ENCODE measurements around the gene PHLDB1.

The PHLDB1 gene

GRCh38 chr11:118632577-118633318 lies 25.3 kb downstream of the PHLDB1 start:
- Histone ChIP-seq H3K27ac (ENCODE audit: low read depth, low read length, severe bottlenecking) (no peak overlapping the region), H3K4me1 (ENCODE audit: control insufficient read depth, insufficient read depth, low read length, poor library complexity, severe bottlenecking) (peaks cover 23% of the 10 kb centered on the region), H3K4me3 (ENCODE audit: extremely low read depth, insufficient read depth, low read length, poor library complexity, severe bottlenecking) (no peak overlapping the region), H3K36me3 (ENCODE audit: control insufficient read depth, insufficient read depth, low read length) (peaks cover 93% of the 10 kb centered on the region), H3K9me3 (ENCODE audit: control insufficient read depth, low read length) (no peaks in the 10 kb centered on the region)
- WGBS, 2 experiments (ENCODE audit: insufficient coverage in 2 of 2), result 88 to 93% methylated on average over 6 of the region's 9 CpGs

DNA sequence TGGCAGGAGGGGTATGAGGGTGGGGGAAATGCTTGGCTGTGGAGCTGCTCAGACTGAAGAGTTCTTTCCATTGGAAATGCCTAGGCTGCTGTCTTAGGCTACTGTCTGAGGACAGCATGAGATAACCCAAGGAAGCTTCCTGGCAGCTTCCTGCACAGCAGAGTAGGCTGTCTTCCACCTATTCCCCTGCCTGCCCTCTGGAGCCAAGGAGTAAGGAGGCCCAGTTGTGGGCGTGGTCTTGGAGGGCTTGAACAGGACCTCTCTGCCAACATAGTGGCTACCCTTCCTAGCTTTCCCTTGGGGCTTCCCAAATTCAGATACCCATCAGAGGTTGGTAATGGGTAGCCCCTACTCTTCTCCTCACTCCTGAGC lies 25.9 kb downstream of the PHLDB1 start:
- no peak overlapping the region for H3K4me3 ChIP-seq (ENCODE audit: extremely low read depth, insufficient read depth, low read length, poor library complexity, severe bottlenecking)
- peaks cover 23% of the 10 kb centered on the region for H3K4me1 ChIP-seq (ENCODE audit: control insufficient read depth, insufficient read depth, low read length, poor library complexity, severe bottlenecking)
- H3K9me3 ChIP-seq (ENCODE audit: control insufficient read depth, low read length), result no peaks in the 10 kb centered on the region
- peaks cover 93% of the 10 kb centered on the region for H3K36me3 ChIP-seq (ENCODE audit: control insufficient read depth, insufficient read depth, low read length)
- WGBS, 2 experiments (ENCODE audit: insufficient coverage in 2 of 2), result 100% methylated on average over 1 of the region's 1 CpG; no CpG with 5 or more reads in 1 of the 2 experiments
- H3K27ac ChIP-seq (ENCODE audit: low read depth, low read length, severe bottlenecking), result no peak overlapping the region

DNA sequence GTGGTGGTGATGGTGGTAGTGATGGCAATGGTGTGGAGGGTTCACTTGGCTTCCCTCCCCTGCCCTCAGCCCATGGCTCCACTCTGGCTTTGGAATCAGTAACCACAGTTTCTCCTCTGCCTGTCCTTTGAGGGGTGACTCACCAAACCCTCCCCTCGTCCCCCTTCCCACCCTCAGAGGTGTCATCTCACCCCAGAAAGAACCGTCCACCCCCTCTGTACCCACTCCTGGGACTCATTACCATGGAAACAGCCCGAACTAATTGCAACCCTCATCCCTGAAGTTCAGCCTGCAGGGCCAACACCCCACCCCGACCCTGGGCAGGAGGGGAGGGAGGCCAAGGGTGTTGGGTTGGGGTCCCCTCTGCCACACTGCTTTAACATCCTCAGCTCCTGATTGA lies 26.6 kb downstream of the PHLDB1 start:
- H3K9me3 ChIP-seq (ENCODE audit: control insufficient read depth, low read length), result no peaks in the 10 kb centered on the region
- H3K4me3 ChIP-seq (ENCODE audit: extremely low read depth, insufficient read depth, low read length, poor library complexity, severe bottlenecking), result no peak overlapping the region
- peaks cover 23% of the 10 kb centered on the region for H3K4me1 ChIP-seq (ENCODE audit: control insufficient read depth, insufficient read depth, low read length, poor library complexity, severe bottlenecking)
- WGBS, 2 experiments (ENCODE audit: insufficient coverage in 2 of 2), result 67 to 88% methylated on average over 1 of the region's 4 CpGs
- no peak overlapping the region for H3K27ac ChIP-seq (ENCODE audit: low read depth, low read length, severe bottlenecking)
- H3K36me3 ChIP-seq (ENCODE audit: control insufficient read depth, insufficient read depth, low read length), result peaks cover 93% of the 10 kb centered on the region

GRCh38 chr11:118634431-118635236 lies 27.2 kb downstream of the PHLDB1 start:
- Histone ChIP-seq H3K4me1 (ENCODE audit: control insufficient read depth, insufficient read depth, low read length, poor library complexity, severe bottlenecking) (peaks cover 23% of the 10 kb centered on the region), H3K36me3 (ENCODE audit: control insufficient read depth, insufficient read depth, low read length) (peaks cover 91% of the 10 kb centered on the region), H3K9me3 (ENCODE audit: control insufficient read depth, low read length) (no peaks in the 10 kb centered on the region), H3K4me3 (ENCODE audit: extremely low read depth, insufficient read depth, low read length, poor library complexity, severe bottlenecking) (no peak overlapping the region), H3K27ac (ENCODE audit: low read depth, low read length, severe bottlenecking) (no peak overlapping the region)
- 23 to 24% methylated on average over 20 to 23 of the region's 41 CpGs for WGBS, 2 experiments (ENCODE audit: insufficient coverage in 2 of 2)

- H3K27ac ChIP-seq (ENCODE audit: low read depth, low read length, severe bottlenecking), result no peak overlapping the region
- 43 to 46% methylated on average over 14 of the region's 15 CpGs for WGBS, 2 experiments (ENCODE audit: insufficient coverage in 2 of 2)
- H3K36me3 ChIP-seq (ENCODE audit: control insufficient read depth, insufficient read depth, low read length), result peaks cover 91% of the 10 kb centered on the region
- no peak overlapping the region for H3K4me3 ChIP-seq (ENCODE audit: extremely low read depth, insufficient read depth, low read length, poor library complexity, severe bottlenecking)
- no peaks in the 10 kb centered on the region for H3K9me3 ChIP-seq (ENCODE audit: control insufficient read depth, low read length)
- peaks cover 23% of the 10 kb centered on the region for H3K4me1 ChIP-seq (ENCODE audit: control insufficient read depth, insufficient read depth, low read length, poor library complexity, severe bottlenecking)
These were observed 27.8 kb downstream of the PHLDB1 start for GRCh38 chr11:118635237-118635591.

- H3K4me1 ChIP-seq (ENCODE audit: control insufficient read depth, insufficient read depth, low read length, poor library complexity, severe bottlenecking), result peaks cover 23% of the 10 kb centered on the region
- no peak overlapping the region for H3K4me3 ChIP-seq (ENCODE audit: extremely low read depth, insufficient read depth, low read length, poor library complexity, severe bottlenecking)
- peaks cover 91% of the 10 kb centered on the region for H3K36me3 ChIP-seq (ENCODE audit: control insufficient read depth, insufficient read depth, low read length)
These were observed 28.2 kb downstream of the PHLDB1 start for GRCh38 chr11:118635642-118636041.

DNA sequence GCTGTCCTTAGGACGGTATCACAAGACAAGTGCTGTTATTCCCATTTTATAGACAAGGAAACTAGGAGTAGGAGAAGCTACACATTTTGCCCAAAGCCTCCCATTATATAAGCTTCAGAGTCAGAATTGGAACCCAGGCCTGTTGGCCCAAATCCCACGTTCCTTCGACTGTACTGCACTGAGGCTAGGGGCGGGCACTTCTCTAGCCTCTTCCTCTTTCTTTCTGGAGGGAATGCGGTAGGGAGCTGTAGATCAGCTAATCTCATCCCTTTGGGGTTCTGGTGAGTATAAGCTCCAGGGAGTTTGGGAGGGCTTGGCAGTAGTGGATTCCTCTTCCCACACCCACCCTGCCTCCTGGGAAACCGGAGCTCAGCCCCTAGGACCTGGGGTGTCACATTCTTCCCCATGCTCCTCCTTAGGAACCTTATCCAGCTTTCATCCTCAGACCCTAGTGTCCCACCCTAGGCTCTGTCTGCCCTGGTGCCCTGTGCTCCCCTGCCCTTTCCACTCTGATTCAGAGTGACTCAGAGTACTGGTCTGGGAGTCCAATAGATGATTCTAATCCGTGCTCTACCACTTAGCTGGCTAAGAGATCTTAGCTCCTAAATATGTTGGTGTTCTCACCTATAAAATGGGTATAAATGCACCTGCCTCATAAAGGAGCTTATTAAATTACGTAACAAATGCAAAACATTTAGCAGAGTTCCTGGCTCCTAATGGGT lies 29.3 kb downstream of the PHLDB1 start:
- H3K27ac ChIP-seq (ENCODE audit: low read depth, low read length, severe bottlenecking), result no peak overlapping the region
- H3K9me3 ChIP-seq (ENCODE audit: control insufficient read depth, low read length), result no peaks in the 10 kb centered on the region
- WGBS, 2 experiments (ENCODE audit: insufficient coverage in 2 of 2), result 87 to 100% methylated on average over 6 of the region's 8 CpGs
- H3K4me1 ChIP-seq (ENCODE audit: control insufficient read depth, insufficient read depth, low read length, poor library complexity, severe bottlenecking), result peaks cover 23% of the 10 kb centered on the region
- no peak overlapping the region for H3K4me3 ChIP-seq (ENCODE audit: extremely low read depth, insufficient read depth, low read length, poor library complexity, severe bottlenecking)
- peaks cover 90% of the 10 kb centered on the region for H3K36me3 ChIP-seq (ENCODE audit: control insufficient read depth, insufficient read depth, low read length)

More at GRCh38 chr11:118635642-118636041, 28.2 kb downstream of the PHLDB1 start:
- WGBS, 2 experiments (ENCODE audit: insufficient coverage in 2 of 2), result 71 to 81% methylated on average over 1 to 2 of the region's 2 CpGs
- Histone ChIP-seq H3K27ac (ENCODE audit: low read depth, low read length, severe bottlenecking) (no peak overlapping the region), H3K9me3 (ENCODE audit: control insufficient read depth, low read length) (no peaks in the 10 kb centered on the region)

DNA sequence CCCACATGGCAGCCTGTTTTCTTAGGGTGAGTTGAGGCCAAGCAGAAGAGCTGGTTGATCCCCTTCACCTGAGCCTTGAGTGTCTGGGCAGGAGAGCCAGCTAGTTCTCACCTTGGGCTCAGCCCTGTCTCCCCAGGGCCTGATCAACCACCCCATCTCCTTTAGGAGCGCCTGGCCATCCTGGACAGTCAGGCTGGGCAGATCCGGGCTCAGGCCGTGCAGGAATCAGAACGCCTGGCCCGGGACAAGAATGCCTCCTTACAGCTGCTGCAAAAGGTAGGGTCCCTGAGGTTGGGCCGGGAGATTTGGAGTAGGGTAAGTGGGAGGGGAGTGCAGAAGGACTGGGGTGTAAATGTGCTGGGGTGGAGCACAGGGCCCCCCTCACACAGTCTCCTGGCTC lies 31.3 kb downstream of the PHLDB1 start:
- peaks cover 9% of the 10 kb centered on the region for H3K4me1 ChIP-seq (ENCODE audit: control insufficient read depth, insufficient read depth, low read length, poor library complexity, severe bottlenecking)
- no peaks in the 10 kb centered on the region for H3K9me3 ChIP-seq (ENCODE audit: control insufficient read depth, low read length)
- WGBS, 2 experiments (ENCODE audit: insufficient coverage in 2 of 2), result 91 to 100% methylated on average over 3 to 5 of the region's 6 CpGs
- no peak overlapping the region for H3K4me3 ChIP-seq (ENCODE audit: extremely low read depth, insufficient read depth, low read length, poor library complexity, severe bottlenecking)
- H3K27ac ChIP-seq (ENCODE audit: low read depth, low read length, severe bottlenecking), result no peak overlapping the region
- H3K36me3 ChIP-seq (ENCODE audit: control insufficient read depth, insufficient read depth, low read length), result peaks cover 90% of the 10 kb centered on the region

DNA sequence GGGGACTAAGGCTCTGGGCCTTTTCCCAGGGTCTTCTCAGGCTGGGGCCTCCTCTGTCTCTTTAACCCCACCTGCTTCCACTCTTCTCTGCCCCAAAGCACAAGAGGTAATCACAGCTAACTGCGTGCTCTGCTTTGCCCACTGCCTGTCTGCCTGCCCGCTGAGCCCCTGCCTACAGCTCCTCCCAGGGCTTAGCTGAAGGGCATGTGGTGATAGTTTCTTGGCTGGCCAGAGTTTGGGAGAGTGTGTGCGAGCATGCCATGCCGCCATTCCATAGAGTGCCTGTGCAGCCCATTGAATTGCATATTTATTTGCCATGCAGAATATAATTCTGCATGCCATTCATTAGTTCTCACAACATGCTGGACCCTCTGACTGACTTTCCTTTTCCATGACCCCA lies 32.5 kb downstream of the PHLDB1 start:
- H3K4me1 ChIP-seq (ENCODE audit: control insufficient read depth, insufficient read depth, low read length, poor library complexity, severe bottlenecking), result no peaks in the 10 kb centered on the region
- H3K36me3 ChIP-seq (ENCODE audit: control insufficient read depth, insufficient read depth, low read length), result peaks cover 97% of the 10 kb centered on the region
- no peaks in the 10 kb centered on the region for H3K9me3 ChIP-seq (ENCODE audit: control insufficient read depth, low read length)
- H3K27ac ChIP-seq (ENCODE audit: low read depth, low read length, severe bottlenecking), result no peak overlapping the region
- no peak overlapping the region for H3K4me3 ChIP-seq (ENCODE audit: extremely low read depth, insufficient read depth, low read length, poor library complexity, severe bottlenecking)
- WGBS, 2 experiments (ENCODE audit: insufficient coverage in 2 of 2), result 93 to 100% methylated on average over 2 to 4 of the region's 4 CpGs

- 86 to 91% methylated on average over 4 to 5 of the region's 5 CpGs for WGBS, 2 experiments (ENCODE audit: insufficient coverage in 2 of 2)
- Histone ChIP-seq H3K4me3 (ENCODE audit: extremely low read depth, insufficient read depth, low read length, poor library complexity, severe bottlenecking) (no peak overlapping the region), H3K9me3 (ENCODE audit: control insufficient read depth, low read length) (no peaks in the 10 kb centered on the region), H3K4me1 (ENCODE audit: control insufficient read depth, insufficient read depth, low read length, poor library complexity, severe bottlenecking) (no peaks in the 10 kb centered on the region), H3K27ac (ENCODE audit: low read depth, low read length, severe bottlenecking) (no peak overlapping the region), H3K36me3 (ENCODE audit: control insufficient read depth, insufficient read depth, low read length) (peaks cover 97% of the 10 kb centered on the region)
These were observed 33.1 kb downstream of the PHLDB1 start for GRCh38 chr11:118640332-118641154.

Measured in mesodermal cell (in vitro differentiated cells).